Subcutaneous abdominal adipose tissue (tissue), 5 donors: ENCODE measurements around the gene PLAAT4.
"Not testable (repeated sequence)": the region's sequence is repeated elsewhere in the genome, so short reads cannot be mapped to it uniquely, and the experiment has no call there.

Experiments
- H3K27ac ChIP-seq: one replicate; pipeline ENCODE4 v1.7.0; 2013; ENCODE audit warnings: low read depth, mild to moderate bottlenecking, inconsistent platforms, low read length, moderate library complexity
- H3K27me3 ChIP-seq, 5 donors: one replicate each; pipeline ENCODE4 v1.7.0; 2013; ENCODE audit warnings: low read length in 5 of 5, inconsistent platforms in 1 of 5; ENCODE audit not compliant: control insufficient read depth in 5 of 5, insufficient read depth in 4 of 5
- H3K36me3 ChIP-seq, 5 donors: one replicate each; pipeline ENCODE4 v1.7.0; 2013; ENCODE audit warnings: low read length in 5 of 5; ENCODE audit not compliant: control insufficient read depth in 5 of 5, insufficient read depth in 5 of 5
- H3K4me1 ChIP-seq, 5 donors: one replicate each; pipeline ENCODE4 v1.7.0; 2013; ENCODE audit warnings: low read length in 5 of 5, mild to moderate bottlenecking in 3 of 5, moderate library complexity in 1 of 5; ENCODE audit not compliant: control insufficient read depth in 5 of 5, insufficient read depth in 5 of 5
- H3K4me3 ChIP-seq, 5 donors: one replicate each; pipeline ENCODE4 v1.7.0; 2013; ENCODE audit warnings: low read length in 5 of 5, low read depth in 1 of 5
- H3K9ac ChIP-seq, 5 donors: one replicate each; pipeline ENCODE4 v1.7.0; 2013; ENCODE audit warnings: low read length in 5 of 5, mild to moderate bottlenecking in 4 of 5, moderate library complexity in 3 of 5
- H3K9me3 ChIP-seq, 5 donors: one replicate each; pipeline ENCODE4 v1.7.0; 2013; ENCODE audit warnings: low read length in 5 of 5; ENCODE audit not compliant: control insufficient read depth in 5 of 5
- donor health status: healthy.
- donor health status: healthy.
- donor health status: healthy.
- donor health status: healthy.
- donor health status: healthy.

Gene PLAAT4

GRCh38 chr11:63523151-63523550 lies 13.5 kb upstream of the PLAAT4 start:
- Histone ChIP-seq H3K4me1 (no peaks in the 10 kb centered on the region), H3K36me3 (peaks cover 0 to 8% (median 0%) of the 10 kb centered on the region in 5 donors), H3K9me3 (peaks cover 0 to 3% (median 0%) of the 10 kb centered on the region in 5 donors), H3K9ac (no peak overlapping the region), H3K4me3 (no peak overlapping the region), H3K27me3 (no peaks in the 10 kb centered on the region), H3K27ac (no peak overlapping the region)

DNA sequence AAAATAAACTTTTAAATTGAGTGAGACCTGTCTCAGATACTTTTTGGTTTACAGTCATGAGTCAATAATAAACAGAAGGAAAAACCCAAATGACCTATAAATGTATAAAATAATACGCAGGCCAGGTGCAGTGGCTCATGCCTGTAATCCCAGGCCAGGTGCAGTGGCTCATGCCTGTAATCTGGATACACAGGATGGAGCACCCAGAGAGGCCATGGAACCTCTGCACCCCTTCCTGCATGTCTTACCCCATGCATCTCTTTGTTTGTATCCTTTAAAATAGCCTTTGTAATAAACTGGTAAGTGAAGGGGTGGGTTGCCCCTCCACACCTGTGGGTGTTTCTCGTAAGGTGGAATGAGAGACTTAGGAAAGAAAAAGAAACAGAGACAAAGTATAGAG lies 8.9 kb upstream of the PLAAT4 start:
- Histone ChIP-seq H3K4me3 (no peak overlapping the region), H3K27ac (no peak overlapping the region), H3K9ac (no peak overlapping the region), H3K27me3 (no peaks in the 10 kb centered on the region), H3K9me3 (peaks cover 0 to 3% (median 0%) of the 10 kb centered on the region in 5 donors), H3K4me1 (peaks cover 0 to 5% (median 4%) of the 10 kb centered on the region in 5 donors), H3K36me3 (peaks cover 0 to 4% (median 0%) of the 10 kb centered on the region in 5 donors)

DNA sequence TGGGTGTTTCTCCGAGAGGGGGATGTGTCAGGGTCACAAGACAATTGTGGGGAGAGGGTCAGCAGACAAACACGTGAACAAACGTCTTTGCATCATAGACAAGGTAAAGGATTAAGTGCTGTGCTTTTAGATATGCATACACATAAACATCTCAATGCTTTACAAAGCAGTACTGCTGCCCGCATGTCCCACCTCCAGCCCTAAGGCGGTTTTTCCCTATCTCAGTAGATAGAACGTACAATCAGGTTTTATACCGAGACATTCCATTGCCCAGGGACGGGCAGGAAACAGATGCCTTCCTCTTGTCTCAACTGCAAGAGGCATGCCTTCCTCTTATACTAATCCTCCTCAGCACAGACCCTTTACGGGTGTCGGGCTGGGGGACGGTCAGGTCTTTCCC lies 8.5 kb upstream of the PLAAT4 start:
- H3K27ac ChIP-seq, H3K4me3 ChIP-seq, H3K27me3 ChIP-seq, H3K36me3 ChIP-seq, H3K4me1 ChIP-seq, H3K9ac ChIP-seq, H3K9me3 ChIP-seq: not testable (repeated sequence)

DNA sequence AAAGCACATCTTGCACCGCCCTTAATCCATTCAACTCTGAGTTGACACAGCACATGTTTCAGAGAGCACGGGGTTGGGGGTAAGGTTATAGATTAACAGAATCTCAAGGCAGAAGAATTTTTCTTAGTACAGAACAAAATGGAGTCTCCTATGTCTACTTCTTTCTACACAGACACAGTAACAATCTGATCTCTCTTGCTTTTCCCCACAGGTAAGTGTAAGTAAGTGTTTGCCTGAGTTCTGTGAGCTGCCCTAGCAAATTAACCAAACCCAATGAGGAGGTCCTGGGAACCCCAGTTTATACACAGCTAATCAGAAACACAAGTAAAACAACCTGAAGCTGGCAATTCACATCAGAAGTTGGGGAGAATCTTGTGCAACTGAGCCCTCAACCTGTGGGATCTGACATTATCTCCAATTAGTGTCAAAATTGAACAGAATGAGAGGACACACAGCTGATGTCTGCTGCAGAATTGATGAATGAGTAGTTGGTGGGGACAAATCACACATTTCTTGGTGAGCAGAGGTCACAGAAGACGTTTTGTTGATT lies 7.8 kb upstream of the PLAAT4 start:
- H3K4me1 ChIP-seq, H3K27ac ChIP-seq, H3K27me3 ChIP-seq, H3K9ac ChIP-seq, H3K4me3 ChIP-seq, H3K36me3 ChIP-seq, H3K9me3 ChIP-seq: not testable (repeated sequence)

- not testable (repeated sequence) for H3K4me1 ChIP-seq, H3K9me3 ChIP-seq, H3K4me3 ChIP-seq, H3K9ac ChIP-seq, H3K36me3 ChIP-seq, H3K27ac ChIP-seq, H3K27me3 ChIP-seq
Observed at GRCh38 chr11:63529373-63529772, 7.2 kb upstream of the PLAAT4 start.

- Histone ChIP-seq H3K36me3 (no peaks in the 10 kb centered on the region), H3K9me3 (no peaks in the 10 kb centered on the region), H3K4me1 (peaks cover 0 to 5% (median 4%) of the 10 kb centered on the region in 5 donors), H3K27me3 (no peaks in the 10 kb centered on the region), H3K4me3 (no peak overlapping the region), H3K9ac (no peak overlapping the region), H3K27ac (no peak overlapping the region)
Observed at GRCh38 chr11:63530021-63530420, 6.6 kb upstream of the PLAAT4 start.

DNA sequence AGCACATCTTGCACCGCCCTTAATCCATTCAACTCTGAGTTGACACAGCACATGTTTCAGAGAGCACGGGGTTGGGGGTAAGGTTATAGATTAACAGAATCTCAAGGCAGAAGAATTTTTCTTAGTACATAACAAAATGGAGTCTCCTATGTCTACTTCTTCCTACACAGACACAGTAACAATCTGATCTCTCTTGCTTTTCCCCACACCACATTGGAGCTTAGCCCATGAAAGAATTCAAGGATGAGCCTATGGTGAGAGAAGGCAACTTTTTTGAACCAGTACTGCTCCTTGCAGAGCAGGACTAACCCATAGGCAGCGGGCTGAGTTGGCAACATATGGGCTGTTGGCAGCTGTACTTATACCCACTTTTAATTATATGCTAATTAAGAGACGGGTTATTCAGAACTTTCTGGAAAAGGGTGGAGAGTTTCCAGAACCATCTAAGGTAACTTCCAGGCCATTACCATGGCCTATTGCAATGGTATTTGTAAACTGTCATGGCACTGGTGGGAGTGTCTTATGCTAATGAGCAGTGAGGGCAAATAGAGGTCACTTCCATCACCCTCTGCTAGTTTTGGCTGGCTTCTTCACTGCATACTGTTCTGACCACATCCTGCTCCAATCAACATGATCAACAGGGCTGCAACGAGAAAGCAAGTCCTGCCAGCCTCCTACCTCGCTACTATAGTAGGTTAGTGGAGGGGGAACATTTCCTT lies 5.4 kb upstream of the PLAAT4 start:
- peak overlapping the region in 1 of 5 donors; percentile 11 for H3K4me3 ChIP-seq

GRCh38 chr11:63532117-63532516 lies 4.5 kb upstream of the PLAAT4 start:
- Histone ChIP-seq H3K27me3 (no peaks in the 10 kb centered on the region), H3K27ac (no peak overlapping the region), H3K4me3 (no peak overlapping the region), H3K4me1 (peaks cover 0 to 16% (median 14%) of the 10 kb centered on the region in 5 donors), H3K36me3 (no peaks in the 10 kb centered on the region), H3K9me3 (no peaks in the 10 kb centered on the region), H3K9ac (no peak overlapping the region)

More for the DNA sequence above, 5.4 kb upstream of the PLAAT4 start:
- not testable (repeated sequence) for H3K9me3 ChIP-seq, H3K27ac ChIP-seq, H3K9ac ChIP-seq, H3K4me1 ChIP-seq, H3K27me3 ChIP-seq, H3K36me3 ChIP-seq

- peaks cover 4 to 24% (median 22%) of the 10 kb centered on the region in 5 donors for H3K4me1 ChIP-seq
- no peaks in the 10 kb centered on the region for H3K36me3 ChIP-seq
- no peaks in the 10 kb centered on the region for H3K27me3 ChIP-seq
- no peak overlapping the region for H3K9ac ChIP-seq
- H3K4me3 ChIP-seq = no peak overlapping the region
- no peak overlapping the region for H3K27ac ChIP-seq
- no peaks in the 10 kb centered on the region for H3K9me3 ChIP-seq
Observed at GRCh38 chr11:63532799-63533475, 3.7 kb upstream of the PLAAT4 start.

GRCh38 chr11:63534076-63534475 lies 2.5 kb upstream of the PLAAT4 start:
- Histone ChIP-seq H3K27ac (no peak overlapping the region), H3K9me3 (no peaks in the 10 kb centered on the region), H3K9ac (no peak overlapping the region), H3K36me3 (no peaks in the 10 kb centered on the region), H3K4me3 (no peak overlapping the region), H3K4me1 (peaks cover 4 to 34% (median 28%) of the 10 kb centered on the region in 5 donors), H3K27me3 (no peaks in the 10 kb centered on the region)
